HUES64 (cell line): ENCODE results near the gene PFKFB3.

Source experiments
- H3K27ac ChIP-seq: 2 replicates; pipeline ENCODE4 v1.7.0; 2013; ENCODE audit warnings: low read depth, low read length, inconsistent platforms
- H3K27me3 ChIP-seq: 2 replicates; pipeline ENCODE4 v1.6.1; 2013; ENCODE audit warnings: mild to moderate bottlenecking, low read length; ENCODE audit not compliant: insufficient read depth
- H3K36me3 ChIP-seq: 2 replicates; pipeline ENCODE4 v1.6.1; 2013; ENCODE audit warnings: mild to moderate bottlenecking, low read length; ENCODE audit not compliant: insufficient read depth
- H3K4me1 ChIP-seq: 2 replicates; pipeline ENCODE4 v1.6.1; 2013; ENCODE audit warnings: mild to moderate bottlenecking, low read length, moderate library complexity; ENCODE audit not compliant: insufficient read depth
- H3K4me3 ChIP-seq: 2 replicates; pipeline ENCODE4 v1.5.1; 2013; ENCODE audit warnings: mild to moderate bottlenecking, low read length, moderate library complexity
- H3K9ac ChIP-seq: 2 replicates; pipeline ENCODE4 v1.6.1; 2013; ENCODE audit warnings: mild to moderate bottlenecking, low read depth, low read length
- H3K9me3 ChIP-seq: 2 replicates; pipeline ENCODE4 v1.6.1; 2013; ENCODE audit warnings: low read depth, low read length; ENCODE audit not compliant: insufficient read depth
- whole genome bisulfite sequencing: fragments of 150-250, 120-280 bp; methylation state at CpG from one replicate; pipeline ENCODE4 v1.1.7; 2013; ENCODE audit warnings: missing lambda C conversion rate; 5-methylcytosine and 5-hydroxymethylcytosine counted together

The PFKFB3 gene

GRCh38 chr10:6167456-6167855, 35.3 kb upstream of the PFKFB3 start:
- Histone ChIP-seq H3K4me1 (peaks cover 18% of the 10 kb centered on the region; the same call in 1 of the 2 replicates), H3K4me3 (no peak overlapping the region), H3K27ac (no peak overlapping the region), H3K36me3 (peaks cover 10% of the 10 kb centered on the region), H3K9ac (no peak overlapping the region), H3K9me3 (no peaks in the 10 kb centered on the region), H3K27me3 (no peaks in the 10 kb centered on the region)
- 89% methylated on average over 2 of the region's 2 CpGs for WGBS

- Histone ChIP-seq H3K27me3 (no peaks in the 10 kb centered on the region), H3K4me3 (no peak overlapping the region), H3K27ac (no peak overlapping the region), H3K4me1 (peaks cover 12% of the 10 kb centered on the region; the same call in 1 of the 2 replicates), H3K36me3 (peaks cover 10% of the 10 kb centered on the region), H3K9me3 (no peaks in the 10 kb centered on the region), H3K9ac (no peak overlapping the region)
- WGBS: 95% methylated on average over 3 of the region's 3 CpGs
Observed at GRCh38 chr10:6168084-6168483, 34.6 kb upstream of the PFKFB3 start.

GRCh38 chr10:6170638-6171037, 32.1 kb upstream of the PFKFB3 start:
- H3K4me1 ChIP-seq: 0 out of 2 replicates have a peak, but pooled peaks cover 7% of the 10 kb centered on the region
- WGBS: 91% methylated on average over 1 of the region's 2 CpGs
- no peak overlapping the region for H3K4me3 ChIP-seq
- H3K27ac ChIP-seq: no peak overlapping the region
- no peak overlapping the region for H3K9ac ChIP-seq
- peaks cover 8% of the 10 kb centered on the region for H3K36me3 ChIP-seq
- H3K9me3 ChIP-seq: no peaks in the 10 kb centered on the region
- no peaks in the 10 kb centered on the region for H3K27me3 ChIP-seq

GRCh38 chr10:6171881-6172695, 30.6 kb upstream of the PFKFB3 start:
- no peak overlapping the region for H3K4me3 ChIP-seq
- no peaks in the 10 kb centered on the region for H3K36me3 ChIP-seq
- 0 out of 2 replicates have a peak, but pooled peaks cover 7% of the 10 kb centered on the region for H3K4me1 ChIP-seq
- H3K27me3 ChIP-seq: no peaks in the 10 kb centered on the region
- WGBS: 95% methylated on average over 23 of the region's 23 CpGs
- H3K9ac ChIP-seq: no peak overlapping the region
- H3K27ac ChIP-seq: no peak overlapping the region
- no peaks in the 10 kb centered on the region for H3K9me3 ChIP-seq

- Histone ChIP-seq H3K36me3 (no peaks in the 10 kb centered on the region), H3K4me3 (no peak overlapping the region), H3K27ac (no peak overlapping the region), H3K9ac (no peak overlapping the region), H3K27me3 (no peaks in the 10 kb centered on the region), H3K4me1 (0 out of 2 replicates have a peak, but pooled peaks cover 2% of the 10 kb centered on the region), H3K9me3 (no peaks in the 10 kb centered on the region)
- WGBS: 85% methylated on average over 7 of the region's 8 CpGs
Observed at GRCh38 chr10:6173203-6173602, 29.5 kb upstream of the PFKFB3 start.

GRCh38 chr10:6174201-6174874, 28.4 kb upstream of the PFKFB3 start:
- H3K4me1 ChIP-seq: no peaks in the 10 kb centered on the region
- no peak overlapping the region for H3K27ac ChIP-seq
- H3K4me3 ChIP-seq: no peak overlapping the region
- no peaks in the 10 kb centered on the region for H3K36me3 ChIP-seq
- no peaks in the 10 kb centered on the region for H3K27me3 ChIP-seq
- 97% methylated on average over 22 of the region's 22 CpGs for WGBS
- no peak overlapping the region for H3K9ac ChIP-seq
- no peaks in the 10 kb centered on the region for H3K9me3 ChIP-seq

GRCh38 chr10:6175329-6176055, 27.2 kb upstream of the PFKFB3 start:
- WGBS: 86% methylated on average over 16 of the region's 16 CpGs
- no peak overlapping the region for H3K9ac ChIP-seq
- no peaks in the 10 kb centered on the region for H3K27me3 ChIP-seq
- H3K27ac ChIP-seq: no peak overlapping the region
- H3K9me3 ChIP-seq: no peaks in the 10 kb centered on the region
- H3K4me1 ChIP-seq: no peaks in the 10 kb centered on the region
- no peaks in the 10 kb centered on the region for H3K36me3 ChIP-seq
- no peak overlapping the region for H3K4me3 ChIP-seq

GRCh38 chr10:6176691-6177231, 26.0 kb upstream of the PFKFB3 start:
- H3K4me1 ChIP-seq: no peaks in the 10 kb centered on the region
- H3K9me3 ChIP-seq: no peaks in the 10 kb centered on the region
- no peak overlapping the region for H3K9ac ChIP-seq
- H3K36me3 ChIP-seq: no peaks in the 10 kb centered on the region
- H3K27ac ChIP-seq: no peak overlapping the region
- H3K4me3 ChIP-seq: no peak overlapping the region
- WGBS: 94% methylated on average over 8 of the region's 8 CpGs
- H3K27me3 ChIP-seq: no peaks in the 10 kb centered on the region

GRCh38 chr10:6177880-6178281, 24.9 kb upstream of the PFKFB3 start:
- no peak overlapping the region for H3K9ac ChIP-seq
- no peaks in the 10 kb centered on the region for H3K27me3 ChIP-seq
- H3K4me3 ChIP-seq: no peak overlapping the region
- 0 out of 2 replicates have a peak, but pooled peaks cover 5% of the 10 kb centered on the region for H3K4me1 ChIP-seq
- no peak overlapping the region for H3K27ac ChIP-seq
- H3K36me3 ChIP-seq: no peaks in the 10 kb centered on the region
- H3K9me3 ChIP-seq: no peaks in the 10 kb centered on the region
- 94% methylated on average over 9 of the region's 9 CpGs for WGBS

- WGBS: 89% methylated on average over 17 of the region's 17 CpGs
- H3K9ac ChIP-seq: no peak overlapping the region
Observed at GRCh38 chr10:6178581-6178980, 24.2 kb upstream of the PFKFB3 start.

GRCh38 chr10:6179078-6179477, 23.7 kb upstream of the PFKFB3 start:
- Histone ChIP-seq H3K9ac (no peak overlapping the region), H3K27me3 (no peaks in the 10 kb centered on the region), H3K36me3 (no peaks in the 10 kb centered on the region), H3K4me3 (no peak overlapping the region), H3K27ac (no peak overlapping the region), H3K9me3 (no peaks in the 10 kb centered on the region), H3K4me1 (0 out of 2 replicates have a peak, but pooled peaks cover 5% of the 10 kb centered on the region)
- 90% methylated on average over 8 of the region's 8 CpGs for WGBS

More at GRCh38 chr10:6178581-6178980, 24.2 kb upstream of the PFKFB3 start:
- Histone ChIP-seq H3K4me1 (0 out of 2 replicates have a peak, but pooled peaks cover 5% of the 10 kb centered on the region), H3K4me3 (no peak overlapping the region), H3K9me3 (no peaks in the 10 kb centered on the region), H3K27me3 (no peaks in the 10 kb centered on the region), H3K27ac (no peak overlapping the region), H3K36me3 (no peaks in the 10 kb centered on the region)
